Measurements from ENCODE around the gene SLC22A23. TPM values are rescaled to one million over a fixed set of nuclear protein-coding genes. Genes with fewer than 3 reads are reported as not detected.

Gene SLC22A23
- total RNA-seq, 1 experiment from 2014 or later: 6.8 TPM

GRCh38 chr6:3287976-3288707 lies 168.7 kb downstream of the SLC22A23 start:
- Histone ChIP-seq H4K20me1 (ENCODE audit: control insufficient read depth, insufficient read depth, insufficient read length) (no peaks in the 10 kb centered on the region), H3K4me1 (ENCODE audit: insufficient read depth, low read length) (no peaks in the 10 kb centered on the region)

More at GRCh38 chr6:3287976-3288707, 168.7 kb downstream of the SLC22A23 start:
- Histone ChIP-seq H4K5ac (ENCODE audit: insufficient read length, low read depth, low read length) (no peak overlapping the region), H2BK20ac (ENCODE audit: low read depth, low read length, poor library complexity, severe bottlenecking) (no peak overlapping the region), H3K4me2 (ENCODE audit: insufficient read depth, insufficient read length, low read length) (no peak overlapping the region), H3K18ac (ENCODE audit: insufficient read length, low read depth, low read length) (no peak overlapping the region), H4K91ac (ENCODE audit: insufficient read length, low read depth, low read length) (no peak overlapping the region), H3K56ac (ENCODE audit: insufficient read length, low read depth, low read length) (no peak overlapping the region), H3K79me1 (ENCODE audit: insufficient read depth, low read depth, low read length, poor library complexity, severe bottlenecking) (no peaks in the 10 kb centered on the region), H3K23ac (ENCODE audit: insufficient read length, low read depth, low read length) (no peak overlapping the region), H3K79me2 (ENCODE audit: insufficient read depth, low read length) (no peaks in the 10 kb centered on the region), H2BK5ac (ENCODE audit: insufficient read length, low read length) (no peak overlapping the region), H3T11ph (ENCODE audit: low read length) (no peak overlapping the region), H3K14ac (ENCODE audit: insufficient read depth, low read length) (no peak overlapping the region), H4K8ac (replicated peaks; ENCODE audit: insufficient read length, low read depth, low read length) (no peak overlapping the region), H2AK5ac (ENCODE audit: insufficient read length, low read length) (no peak overlapping the region), H3K27me3 (ENCODE audit: insufficient read depth, low read length) (no peaks in the 10 kb centered on the region), H2AFZ (ENCODE audit: low read length) (no peak overlapping the region), H2BK12ac (ENCODE audit: insufficient read length, low read depth, low read length) (no peak overlapping the region), H2BK15ac (ENCODE audit: low read depth, low read length) (no peak overlapping the region), H3K27ac (ENCODE audit: insufficient read length, low read depth, low read length) (no peak overlapping the region), H3K23me2 (ENCODE audit: insufficient read length, low read depth, low read length, poor library complexity, severe bottlenecking) (no peaks in the 10 kb centered on the region), H3K4ac (ENCODE audit: low read depth, low read length) (no peak overlapping the region), H3K9ac (ENCODE audit: extremely low read depth, insufficient read length, low read length) (no peak overlapping the region), H2BK120ac (ENCODE audit: low read depth, low read length, poor library complexity, severe bottlenecking) (no peak overlapping the region), H3K9me3 (ENCODE audit: control insufficient read depth, low read depth, low read length) (no peaks in the 10 kb centered on the region)
- WGBS (ENCODE audit: extremely low coverage, insufficient read length, low lambda C conversion rate): no CpG with 5 or more reads among the region's 17 CpGs
- Mint-ChIP-seq H3K4me3 (no peak overlapping the region), H3K27ac (peak overlapping the region; percentile 39 to 81 (median 75); a peak in 3 of 7 replicates), H3K9me3 (no peaks in the 10 kb centered on the region), H3K4me1 (peaks cover 10 to 11% of the 10 kb centered on the region in 2 experiments; a peak in 3 of 4 replicates), H3K27me3 (ENCODE audit: low read depth) (no peaks in the 10 kb centered on the region), H3K36me3 (ENCODE audit: insufficient read depth in 1 of 3, low read depth in 3 of 3) (peaks cover 22 to 49% (median 23%) of the 10 kb centered on the region in 3 experiments)
- DNase-seq: no peak
- TF ChIP-seq CTCF (conservative IDR thresholded peaks at IDR 0.05): no peak
